H9 (cell line): ENCODE data around the gene LMNTD1. TPM values are rescaled to one million over a fixed set of nuclear protein-coding genes. Genes with fewer than 3 reads are reported as not detected.

Experiments
- DNase-seq: peaks from one replicate; pipeline ENCODE4 v3.0.0-alpha.2; 2017
- H2AFZ ChIP-seq: one replicate; pipeline ENCODE4 v1.6.1; 2013; ENCODE audit warnings: mild to moderate bottlenecking, low read length, control low read depth, moderate library complexity
- H2AK5ac ChIP-seq: 2 replicates; pipeline ENCODE4 v1.6.1; 2013; ENCODE audit warnings: low read length, control low read depth, mixed read lengths; ENCODE audit not compliant: insufficient read length
- H2BK120ac ChIP-seq: one replicate; pipeline ENCODE4 v1.6.1; 2013; ENCODE audit warnings: low read depth, mild to moderate bottlenecking, low read length, control low read depth, inconsistent platforms; ENCODE audit not compliant: poor library complexity, severe bottlenecking
- H2BK12ac ChIP-seq: 2 replicates; pipeline ENCODE4 v1.6.1; 2013; ENCODE audit warnings: low read length, control low read depth, mixed read lengths, low read depth; ENCODE audit not compliant: insufficient read length
- H2BK15ac ChIP-seq: 2 replicates; pipeline ENCODE4 v1.6.1; 2013; ENCODE audit warnings: low read depth, low read length, control low read depth
- H2BK20ac ChIP-seq: one replicate; pipeline ENCODE4 v1.6.1; 2013; ENCODE audit warnings: low read depth, mild to moderate bottlenecking, low read length, control low read depth, inconsistent platforms; ENCODE audit not compliant: poor library complexity, severe bottlenecking
- H2BK5ac ChIP-seq: 2 replicates; pipeline ENCODE4 v1.6.1; 2013; ENCODE audit warnings: low read length, control low read depth, mixed read lengths; ENCODE audit not compliant: insufficient read length
- H3K14ac ChIP-seq: 2 replicates; pipeline ENCODE4 v1.6.1; 2013; ENCODE audit warnings: low read length, control low read depth; ENCODE audit not compliant: insufficient read depth
- H3K18ac ChIP-seq: 2 replicates; pipeline ENCODE4 v1.6.1; 2013; ENCODE audit warnings: low read depth, mild to moderate bottlenecking, mixed read lengths, low read length, control low read depth; ENCODE audit not compliant: insufficient read length
- H3K23ac ChIP-seq: 2 replicates; pipeline ENCODE4 v1.6.1; 2013; ENCODE audit warnings: low read length, control low read depth, mixed read lengths, low read depth; ENCODE audit not compliant: insufficient read length
- H3K23me2 ChIP-seq: 2 replicates; pipeline ENCODE4 v1.6.1; 2013; ENCODE audit warnings: low read depth, mild to moderate bottlenecking, mixed read lengths, low read length, control low read depth; ENCODE audit not compliant: insufficient read length, poor library complexity, severe bottlenecking
- H3K27ac ChIP-seq: 2 replicates; pipeline ENCODE4 v1.5.1; 2013; ENCODE audit warnings: low read length, control low read depth, mixed read lengths, low read depth; ENCODE audit not compliant: insufficient read length
- H3K27me3 ChIP-seq: 2 replicates; pipeline ENCODE4 v1.6.1; 2013; ENCODE audit warnings: low read length, control low read depth, inconsistent platforms; ENCODE audit not compliant: insufficient read depth
- H3K4ac ChIP-seq: 2 replicates; pipeline ENCODE4 v1.6.1; 2013; ENCODE audit warnings: low read depth, mild to moderate bottlenecking, control low read depth, inconsistent platforms, low read length, moderate library complexity
- H3K4me1 ChIP-seq: 2 replicates; pipeline ENCODE4 v1.6.1; 2013; ENCODE audit warnings: low read length, control low read depth, inconsistent platforms; ENCODE audit not compliant: insufficient read depth
- H3K4me2 ChIP-seq: 2 replicates; pipeline ENCODE4 v1.6.1; 2013; ENCODE audit warnings: low read length, control low read depth, mixed read lengths; ENCODE audit not compliant: insufficient read length, insufficient read depth
- H3K56ac ChIP-seq: 2 replicates; pipeline ENCODE4 v1.6.1; 2013; ENCODE audit warnings: low read depth, mild to moderate bottlenecking, mixed read lengths, low read length, control low read depth; ENCODE audit not compliant: insufficient read length
- H3K79me1 ChIP-seq: 2 replicates; pipeline ENCODE4 v1.6.1; 2013; ENCODE audit warnings: low read depth, mild to moderate bottlenecking, moderate library complexity, low read length, control low read depth, inconsistent platforms; ENCODE audit not compliant: insufficient read depth, poor library complexity, severe bottlenecking
- H3K79me2 ChIP-seq: 2 replicates; pipeline ENCODE4 v1.6.1; 2013; ENCODE audit warnings: low read length, control low read depth, inconsistent platforms; ENCODE audit not compliant: insufficient read depth
- H3K9ac ChIP-seq: 2 replicates; pipeline ENCODE4 v1.6.1; 2013; ENCODE audit warnings: low read length, control low read depth, mixed read lengths; ENCODE audit not compliant: insufficient read length; ENCODE audit errors: extremely low read depth
- H3K9me3 ChIP-seq: one replicate; pipeline ENCODE4 v1.6.1; 2013; ENCODE audit warnings: low read depth, low read length, inconsistent platforms; ENCODE audit not compliant: control insufficient read depth
- H3T11ph ChIP-seq: one replicate; pipeline ENCODE4 v1.6.1; 2013; ENCODE audit warnings: mild to moderate bottlenecking, low read length, control low read depth, inconsistent platforms
- H4K20me1 ChIP-seq: one replicate; pipeline ENCODE4 v1.6.1; 2013; ENCODE audit not compliant: control insufficient read depth, insufficient read length, insufficient read depth
- H4K5ac ChIP-seq: 2 replicates; pipeline ENCODE4 v1.6.1; 2013; ENCODE audit warnings: low read depth, mild to moderate bottlenecking, mixed read lengths, low read length, control low read depth; ENCODE audit not compliant: insufficient read length
- H4K8ac ChIP-seq: replicated peaks from 2 replicates; pipeline ENCODE4 v1.6.1; 2013; ENCODE audit warnings: low read length, control low read depth, mixed read lengths, low read depth; ENCODE audit not compliant: insufficient read length
- H4K91ac ChIP-seq: 2 replicates; pipeline ENCODE4 v1.6.1; 2013; ENCODE audit warnings: low read depth, mild to moderate bottlenecking, moderate library complexity, mixed read lengths, low read length, control low read depth; ENCODE audit not compliant: insufficient read length
- H3K27ac Mint-ChIP-seq, 3 experiments: 2 replicates in 2 of 3; 3 replicates in 1 of 3; pipeline ENCODE4 v1.8.0; 2020 to 2021; ENCODE audit warnings: mixed read lengths in 3 of 3, mild to moderate bottlenecking in 1 of 3, moderate library complexity in 1 of 3
- H3K27me3 Mint-ChIP-seq: 2 replicates; pipeline ENCODE4 v1.8.0; 2021; ENCODE audit warnings: low read depth, mild to moderate bottlenecking, moderate library complexity, mixed read lengths
- H3K36me3 Mint-ChIP-seq, 3 experiments: 2 replicates in 2 of 3; 3 replicates in 1 of 3; pipeline ENCODE4 v1.8.0; 2020 to 2021; ENCODE audit warnings: low read depth in 3 of 3, mixed read lengths in 3 of 3; ENCODE audit not compliant: insufficient read depth in 1 of 3
- H3K4me1 Mint-ChIP-seq, 2 experiments: 2 replicates each; pipeline ENCODE4 v1.8.0; 2020; ENCODE audit warnings: mixed read lengths in 2 of 2
- H3K4me3 Mint-ChIP-seq, 2 experiments: 2 replicates in 1 of 2; 3 replicates in 1 of 2; pipeline ENCODE4 v1.8.0; 2020 to 2021; ENCODE audit warnings: mild to moderate bottlenecking in 2 of 2, mixed read lengths in 2 of 2, moderate library complexity in 1 of 2
- H3K9me3 Mint-ChIP-seq, 2 experiments: 2 replicates in 1 of 2; 3 replicates in 1 of 2; pipeline ENCODE4 v1.8.0; 2020; ENCODE audit warnings: mild to moderate bottlenecking in 2 of 2, mixed read lengths in 2 of 2, moderate library complexity in 1 of 2
- WGBS: extraction: QIAGEN DNeasy Blood & Tissue Kit; methylation state at CpG from one replicate; pipeline ENCODE4 v1.1.7; 2013; ENCODE audit warnings: missing lambda C conversion rate, low lambda C conversion rate, mixed read lengths; ENCODE audit not compliant: insufficient read length; ENCODE audit errors: extremely low coverage; 5-methylcytosine and 5-hydroxymethylcytosine counted together
- total RNA-seq: library from RNA; stranded (reverse); gene quantifications from 2 replicates; pipeline ENCODE4 v1.2.1, GENCODE V29; 2021
- TF ChIP-seq, protein P1 (sequence below): fragments of 200-600 bp; sonication (generic); conservative IDR thresholded peaks from 3 replicates; pipeline ENCODE4 v1.8.0; 2021; ENCODE audit warnings: antibody characterized with exemption, mild to moderate bottlenecking

LMNTD1 gene
- total RNA-seq, 1 experiment from 2014 or later: not detected

DNA sequence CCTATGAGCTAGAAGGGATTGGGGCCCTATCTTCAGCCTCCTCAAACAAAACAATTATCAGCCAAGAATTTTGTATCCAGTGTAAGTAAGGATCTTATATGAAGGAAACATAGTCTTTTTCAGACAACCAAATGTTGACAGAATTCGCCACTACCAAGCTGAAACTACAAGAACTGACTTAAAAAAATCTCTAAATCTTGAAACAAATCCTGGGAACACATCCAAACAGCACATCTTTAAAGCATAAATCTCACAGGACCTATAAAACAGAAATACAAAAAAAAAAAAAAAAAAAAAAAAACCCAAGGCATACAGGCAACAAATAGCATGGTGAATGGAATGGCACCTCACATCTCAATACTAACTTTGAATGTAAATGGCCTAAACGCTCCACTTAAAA lies 41.3 kb upstream of the LMNTD1 start:
- Histone ChIP-seq H2BK20ac (no peak overlapping the region), H2BK5ac (no peak overlapping the region), H4K8ac (no peak overlapping the region), H3K4ac (no peak overlapping the region), H3K9me3 (no peaks in the 10 kb centered on the region), H3T11ph (no peak overlapping the region), H3K79me2 (no peaks in the 10 kb centered on the region), H3K4me1 (no peaks in the 10 kb centered on the region), H3K79me1 (no peaks in the 10 kb centered on the region), H3K14ac (no peak overlapping the region), H4K91ac (no peak overlapping the region), H2AK5ac (no peak overlapping the region), H4K5ac (no peak overlapping the region), H2BK120ac (no peak overlapping the region), H3K23me2 (no peaks in the 10 kb centered on the region), H3K27ac (no peak overlapping the region), H2AFZ (no peak overlapping the region), H3K18ac (no peak overlapping the region), H2BK12ac (no peak overlapping the region), H2BK15ac (no peak overlapping the region), H3K23ac (no peak overlapping the region), H3K4me2 (no peak overlapping the region), H3K56ac (no peak overlapping the region), H3K9ac (no peak overlapping the region), H3K27me3 (no peaks in the 10 kb centered on the region), H4K20me1 (no peaks in the 10 kb centered on the region)
- H3K27ac Mint-ChIP-seq: no peak overlapping the region
- H3K36me3 Mint-ChIP-seq: peaks cover 0 to 18% (median 2%) of the 10 kb centered on the region in 3 experiments; a peak in 6 of 7 replicates
- no peaks in the 10 kb centered on the region for H3K27me3 Mint-ChIP-seq
- WGBS: no CpG with 5 or more reads among the region's 2 CpGs
- H3K9me3 Mint-ChIP-seq: peaks cover 15 to 17% of the 10 kb centered on the region in 2 experiments
- DNase-seq: no peak
- no peak overlapping the region for H3K4me3 Mint-ChIP-seq
- H3K4me1 Mint-ChIP-seq: no peaks in the 10 kb centered on the region
- TF ChIP-seq, protein P1, sequence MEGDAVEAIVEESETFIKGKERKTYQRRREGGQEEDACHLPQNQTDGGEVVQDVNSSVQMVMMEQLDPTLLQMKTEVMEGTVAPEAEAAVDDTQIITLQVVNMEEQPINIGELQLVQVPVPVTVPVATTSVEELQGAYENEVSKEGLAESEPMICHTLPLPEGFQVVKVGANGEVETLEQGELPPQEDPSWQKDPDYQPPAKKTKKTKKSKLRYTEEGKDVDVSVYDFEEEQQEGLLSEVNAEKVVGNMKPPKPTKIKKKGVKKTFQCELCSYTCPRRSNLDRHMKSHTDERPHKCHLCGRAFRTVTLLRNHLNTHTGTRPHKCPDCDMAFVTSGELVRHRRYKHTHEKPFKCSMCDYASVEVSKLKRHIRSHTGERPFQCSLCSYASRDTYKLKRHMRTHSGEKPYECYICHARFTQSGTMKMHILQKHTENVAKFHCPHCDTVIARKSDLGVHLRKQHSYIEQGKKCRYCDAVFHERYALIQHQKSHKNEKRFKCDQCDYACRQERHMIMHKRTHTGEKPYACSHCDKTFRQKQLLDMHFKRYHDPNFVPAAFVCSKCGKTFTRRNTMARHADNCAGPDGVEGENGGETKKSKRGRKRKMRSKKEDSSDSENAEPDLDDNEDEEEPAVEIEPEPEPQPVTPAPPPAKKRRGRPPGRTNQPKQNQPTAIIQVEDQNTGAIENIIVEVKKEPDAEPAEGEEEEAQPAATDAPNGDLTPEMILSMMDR: no peak
